HG03045 (cell line): ENCODE data around the gene WFDC8.

Experiments used
- ATAC-seq: cut with Tn5 transposase; IDR thresholded peaks from one replicate; pipeline ENCODE4 v1.9.1; 2021; ENCODE audit warnings: mild to moderate bottlenecking, moderate library complexity; ENCODE audit not compliant: unreplicated experiment

The WFDC8 gene

DNA sequence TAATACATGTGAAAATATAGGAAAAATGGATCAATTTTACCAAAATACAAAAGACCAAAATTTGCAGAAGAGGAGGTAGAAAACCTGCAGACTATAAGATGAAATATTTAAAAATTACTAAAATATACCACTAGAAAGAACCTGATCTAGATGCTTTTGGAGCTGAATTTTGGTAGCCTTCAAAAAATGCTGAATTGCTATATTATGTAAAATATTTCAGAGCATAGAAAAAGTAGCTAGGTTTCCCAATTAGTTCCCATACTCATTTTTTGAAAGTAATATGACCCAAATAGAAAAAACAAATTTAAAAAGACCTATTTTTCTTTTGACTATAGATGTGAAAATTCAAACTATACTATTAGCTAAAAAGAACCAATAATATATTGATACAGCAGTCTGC, 28.3 kb downstream of the WFDC8 start:
- ATAC-seq: no peak

GRCh38 chr20:45548410-45548809, 30.7 kb downstream of the WFDC8 start:
- no peak for ATAC-seq

GRCh38 chr20:45547206-45547770, 31.8 kb downstream of the WFDC8 start, which contains the start of gene EPPIN:
EPPIN (minus strand) TSS chr20:45547401; CDS start chr20:45547357, 44 bp downstream.
- no peak for ATAC-seq

GRCh38 chr20:45545754-45546453, 33.2 kb downstream of the WFDC8 start:
- ATAC-seq: no peak

- no peak for ATAC-seq
Observed at GRCh38 chr20:45545351-45545750, 33.7 kb downstream of the WFDC8 start.

DNA sequence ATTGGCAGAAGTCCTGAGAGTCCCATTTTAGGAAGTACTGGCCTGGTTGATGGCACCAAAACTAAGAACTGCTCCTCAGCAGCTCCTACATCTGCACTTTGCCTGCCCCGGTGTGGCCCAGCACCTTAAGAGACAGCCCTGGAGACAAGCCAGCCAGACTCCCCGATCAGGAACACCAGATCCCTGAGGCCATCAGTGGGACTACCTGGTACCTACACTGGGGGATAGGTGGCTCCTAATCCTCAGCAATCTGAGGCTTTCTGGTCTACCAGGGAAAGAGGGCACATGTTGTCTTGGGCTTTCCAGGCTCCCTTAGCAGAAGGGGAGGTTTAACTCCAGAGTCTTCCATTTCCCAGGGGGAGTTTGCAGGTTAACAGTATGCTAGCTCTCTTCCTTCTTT, 39.7 kb downstream of the WFDC8 start, which contains the start of gene WFDC6:
WFDC6 (minus strand) TSS at position 101 of the 400 bp plus-strand sequence; CDS start at position 26, 75 bp downstream.
- ATAC-seq: no peak

- no peak for ATAC-seq
Observed at GRCh38 chr20:45538209-45538799, 40.8 kb downstream of the WFDC8 start.

GRCh38 chr20:45527294-45527693, 51.8 kb downstream of the WFDC8 start:
- no peak for ATAC-seq

GRCh38 chr20:45523821-45524220, 55.3 kb downstream of the WFDC8 start:
- no peak for ATAC-seq

- ATAC-seq: no peak
Observed at GRCh38 chr20:45518282-45518681, 60.8 kb downstream of the WFDC8 start.

- no peak for ATAC-seq
Observed at GRCh38 chr20:45515147-45515913, 63.8 kb downstream of the WFDC8 start, which contains the start of gene SPINT3. SPINT3 (minus strand) TSS chr20:45515622; CDS start chr20:45515608, 14 bp downstream.

GRCh38 chr20:45510242-45510862, 68.7 kb downstream of the WFDC8 start:
- ATAC-seq: no peak

DNA sequence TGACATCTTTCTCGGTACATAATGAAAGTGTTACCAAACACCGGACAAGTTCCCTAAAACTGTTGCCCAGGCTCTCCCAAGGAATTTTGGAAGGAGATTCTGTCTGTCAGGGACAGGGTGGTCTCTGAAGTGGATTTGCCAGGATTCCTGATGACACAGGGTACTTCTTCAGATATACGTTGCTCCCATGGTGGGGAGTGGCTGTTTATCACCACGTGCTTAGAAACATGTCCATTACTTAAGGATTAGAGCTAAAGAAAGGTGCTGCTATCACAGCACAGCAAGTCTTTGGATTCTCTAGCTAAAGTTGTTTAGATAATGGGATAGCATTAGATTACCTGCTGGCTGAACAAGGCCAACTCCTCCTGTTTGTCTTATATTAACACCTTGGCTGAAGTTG, 70.0 kb downstream of the WFDC8 start:
- no peak for ATAC-seq

GRCh38 chr20:45508068-45508886, 70.8 kb downstream of the WFDC8 start:
- no peak for ATAC-seq

GRCh38 chr20:45507011-45507820, 71.9 kb downstream of the WFDC8 start:
- no peak for ATAC-seq

- no peak for ATAC-seq
Observed at GRCh38 chr20:45506398-45506797, 72.7 kb downstream of the WFDC8 start.

DNA sequence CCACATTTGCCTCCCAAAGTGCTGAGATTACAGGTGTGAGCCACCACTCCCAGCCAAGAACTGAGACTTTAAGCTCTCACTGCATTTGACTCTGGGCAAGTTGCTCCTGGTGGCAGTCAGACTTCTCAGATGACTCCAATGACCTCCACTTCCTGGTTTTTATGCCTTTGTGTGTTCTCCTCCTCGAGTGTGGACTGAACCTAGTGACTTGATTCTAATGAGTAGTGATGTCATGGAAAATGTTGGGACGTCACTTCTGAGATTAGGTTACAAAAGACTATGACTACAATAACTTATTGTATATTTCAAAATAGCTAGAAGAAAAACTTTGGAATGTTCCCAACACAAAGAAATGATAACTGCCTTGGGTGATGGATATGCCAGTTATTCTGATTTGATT, 75.7 kb downstream of the WFDC8 start:
- no peak for ATAC-seq

GRCh38 chr20:45502561-45502960, 76.5 kb downstream of the WFDC8 start:
- ATAC-seq: no peak
